Neural cell (in vitro differentiated cells): ENCODE results near the gene SCRN2. TPM values are rescaled to one million over a fixed set of nuclear protein-coding genes. Genes with fewer than 3 reads are reported as not detected.

ENCODE experiments used
- H2AFZ ChIP-seq: fragments of 200-600, 300-800 bp; sonication (generic), shearing (Covaris generic); 2 replicates; pipeline ENCODE4 v1.6.0; 2014; ENCODE audit warnings: low read depth, mild to moderate bottlenecking, antibody characterized with exemption, low read length, moderate library complexity
- H3F3A ChIP-seq: fragments of 200-600 bp; shearing (Covaris generic); 2 replicates; pipeline ENCODE4 v1.6.1; 2016; ENCODE audit warnings: mild to moderate bottlenecking, moderate library complexity, mixed read lengths, antibody characterized with exemption, low read length; ENCODE audit not compliant: insufficient read depth, poor library complexity, severe bottlenecking
- H3K27ac ChIP-seq: fragments of 200-600, 300-800 bp; sonication (generic), shearing (Covaris generic); 2 replicates; pipeline ENCODE4 v1.5.1; 2014; ENCODE audit warnings: mild to moderate bottlenecking, low read length, moderate library complexity
- H3K27me3 ChIP-seq: fragments of 300-800, 200-600 bp; sonication (generic), shearing (Covaris generic); 2 replicates; pipeline ENCODE4 v1.6.0; 2014; ENCODE audit warnings: mild to moderate bottlenecking, low read depth, low read length, moderate library complexity; ENCODE audit not compliant: insufficient read depth
- H3K36me3 ChIP-seq: fragments of 300-800, 200-600 bp; sonication (generic), shearing (Covaris generic); 2 replicates; pipeline ENCODE4 v1.5.1; 2014; ENCODE audit warnings: mild to moderate bottlenecking, antibody characterized with exemption, low read length, moderate library complexity; ENCODE audit not compliant: insufficient read depth
- H3K4me2 ChIP-seq: fragments of 300-800, 200-600 bp; sonication (generic), shearing (Covaris generic); 2 replicates; pipeline ENCODE4 v1.6.0; 2014; ENCODE audit warnings: mild to moderate bottlenecking, low read length
- H3K4me3 ChIP-seq: fragments of 300-800, 200-600 bp; sonication (generic), shearing (Covaris generic); 2 replicates; pipeline ENCODE4 v1.5.1; 2014; ENCODE audit warnings: mild to moderate bottlenecking, low read length, moderate library complexity
- H3K79me2 ChIP-seq: fragments of 200-600 bp; shearing (Covaris generic); replicated peaks from 2 replicates; pipeline ENCODE4 v1.6.0; 2014; ENCODE audit warnings: mild to moderate bottlenecking, low read length, moderate library complexity; ENCODE audit not compliant: insufficient read depth
- H3K9ac ChIP-seq: fragments of 300-800, 200-600 bp; sonication (generic), shearing (Covaris generic); 2 replicates; pipeline ENCODE4 v1.6.1; 2016; ENCODE audit warnings: mild to moderate bottlenecking, low read length, mixed read lengths
- H3K9me2 ChIP-seq: fragments of 200-600 bp; shearing (Covaris generic); 2 replicates; pipeline ENCODE4 v1.6.1; 2016; ENCODE audit warnings: mild to moderate bottlenecking, low read length, mixed read lengths; ENCODE audit not compliant: insufficient read depth
- H3K9me3 ChIP-seq: fragments of 200-600, 300-800 bp; sonication (generic), shearing (Covaris generic); 2 replicates; pipeline ENCODE4 v1.6.1; 2016; ENCODE audit warnings: mild to moderate bottlenecking, mixed run types, low read length, moderate library complexity, mixed read lengths
- H4K20me1 ChIP-seq: fragments of 200-600 bp; shearing (Covaris generic); 2 replicates; pipeline ENCODE4 v1.6.1; 2016; ENCODE audit warnings: mild to moderate bottlenecking, mixed run types; ENCODE audit not compliant: insufficient read depth
- CTCF ChIP-seq: fragments of 450-650 bp; IDR thresholded peaks from 2 replicates; pipeline ENCODE4 v1.5.1; 2014; ENCODE audit warnings: antibody characterized with exemption, mild to moderate bottlenecking, moderate library complexity; ENCODE audit not compliant: poor library complexity, severe bottlenecking
- EP300 ChIP-seq: fragments of 450-650 bp; conservative IDR thresholded peaks from 2 replicates; pipeline ENCODE4 v1.6.1; 2014; ENCODE audit warnings: antibody characterized with exemption, mild to moderate bottlenecking, moderate library complexity; ENCODE audit not compliant: poor library complexity, severe bottlenecking
- EZH2 ChIP-seq: fragments of 200-600, 300-800 bp; shearing (Covaris generic), sonication (generic); IDR thresholded peaks from 2 replicates; pipeline ENCODE4 v1.6.1; 2014; ENCODE audit warnings: antibody characterized with exemption, low read length, borderline replicate concordance, mild to moderate bottlenecking; ENCODE audit not compliant: insufficient read depth, poor library complexity, severe bottlenecking
- MXI1 ChIP-seq: fragments of 450-650 bp; conservative IDR thresholded peaks from 2 replicates; pipeline ENCODE4 v1.6.1; 2014; ENCODE audit warnings: antibody characterized with exemption, mild to moderate bottlenecking; ENCODE audit not compliant: poor library complexity, severe bottlenecking
- POLR2AphosphoS5 ChIP-seq: IDR thresholded peaks from 2 replicates; pipeline ENCODE4 v1.6.1; 2012
- RAD21 ChIP-seq: fragments of 450-650 bp; conservative IDR thresholded peaks from 2 replicates; pipeline ENCODE4 v1.6.1; 2014; ENCODE audit warnings: antibody characterized with exemption, mild to moderate bottlenecking, moderate library complexity
- REST ChIP-seq: IDR thresholded peaks from 2 replicates; pipeline ENCODE4 v1.6.1; 2012; ENCODE audit warnings: borderline replicate concordance
- SMC3 ChIP-seq: fragments of 450-650 bp; conservative IDR thresholded peaks from 2 replicates; pipeline ENCODE4 v1.6.1; 2014; ENCODE audit warnings: antibody characterized with exemption, mild to moderate bottlenecking, moderate library complexity; ENCODE audit not compliant: poor library complexity
- TAF1 ChIP-seq: IDR thresholded peaks from 2 replicates; pipeline ENCODE4 v1.6.1; 2012; ENCODE audit warnings: low read depth
- polyA plus RNA-seq: library from polyadenylated mRNA; depleted of rRNA; stranded (reverse); fragments of >200 nt; gene quantifications from 2 replicates; pipeline ENCODE4 v1.2.3, GENCODE V29; 2014

The SCRN2 gene
- polyA plus RNA-seq, 1 donor from 2014 or later, result 94.0 TPM

GRCh38 chr17:47851764-47852112 is 10.7 kb upstream of the SCRN2 start:
- H4K20me1 ChIP-seq, result no peaks in the 10 kb centered on the region
- H3F3A ChIP-seq, result no peaks in the 10 kb centered on the region
- H3K4me2 ChIP-seq, result no peak overlapping the region
- peaks cover 100% of the 10 kb centered on the region for H3K27me3 ChIP-seq
- H3K9ac ChIP-seq, result no peak overlapping the region
- no peaks in the 10 kb centered on the region for H3K9me2 ChIP-seq
- TF ChIP-seq REST (no peak), EZH2 (peak; percentile 62)
- H3K9me3 ChIP-seq, result no peaks in the 10 kb centered on the region
- H2AFZ ChIP-seq, result no peak overlapping the region
- no peak overlapping the region for H3K27ac ChIP-seq
- no peak overlapping the region for H3K4me3 ChIP-seq
- H3K36me3 ChIP-seq, result no peaks in the 10 kb centered on the region
- H3K79me2 ChIP-seq, result no peaks in the 10 kb centered on the region

- no peaks in the 10 kb centered on the region for H4K20me1 ChIP-seq
Measured at GRCh38 chr17:47850692-47851573, 9.9 kb upstream of the SCRN2 start, which contains the start of gene SP6. Gene SP6, minus strand, starts transcription at chr17:47851163. Its CDS starts 2,734 bp downstream, at chr17:47848429.

More at GRCh38 chr17:47850692-47851573, 9.9 kb upstream of the SCRN2 start, which contains the start of gene SP6:
- peaks cover 100% of the 10 kb centered on the region for H3K27me3 ChIP-seq
- H3F3A ChIP-seq, result no peaks in the 10 kb centered on the region
- H3K9me3 ChIP-seq, result no peaks in the 10 kb centered on the region
- H3K9ac ChIP-seq, result peak within 1 kb of the TSS; percentile 55
- H3K27ac ChIP-seq, result no peak within 1 kb of the TSS
- H3K9me2 ChIP-seq, result no peaks in the 10 kb centered on the region
- H3K36me3 ChIP-seq, result no peaks in the 10 kb centered on the region
- TF ChIP-seq EZH2 (peak; percentile 66), CTCF (peak; percentile 43), SMC3 (peak; percentile 22), MXI1 (no peak), REST (no peak), POLR2AphosphoS5 (peak; percentile 37), EP300 (no peak), RAD21 (no peak), TAF1 (no peak)
- H3K79me2 ChIP-seq, result no peaks in the 10 kb centered on the region
- H3K4me2 ChIP-seq, result no peak within 1 kb of the TSS
- H3K4me3 ChIP-seq, result peak within 1 kb of the TSS; percentile 69
- no peak within 1 kb of the TSS for H2AFZ ChIP-seq
